OCI-LY1 (cell line): ENCODE measurements around the gene ZNF613.

Experiments used
- H2AFZ ChIP-seq: fragments of 200-600 bp; sonication (generic), shearing (Covaris generic); 2 replicates; pipeline ENCODE4 v1.6.0; 2014; ENCODE audit warnings: antibody characterized with exemption, mild to moderate bottlenecking, low read length
- H3F3A ChIP-seq: fragments of 200-600 bp; sonication (generic), shearing (Covaris generic); 2 replicates; pipeline ENCODE4 v1.6.0; 2014; ENCODE audit warnings: mild to moderate bottlenecking, antibody characterized with exemption, low read length, moderate library complexity; ENCODE audit not compliant: insufficient read depth
- H3K27ac ChIP-seq: fragments of 200-600 bp; sonication (generic); 2 replicates; pipeline ENCODE4 v1.5.1; 2014; ENCODE audit warnings: low read length, mixed run types, mild to moderate bottlenecking, low read depth; ENCODE audit not compliant: poor library complexity, severe bottlenecking
- H3K27me3 ChIP-seq: fragments of 200-600 bp; sonication (generic); 2 replicates; pipeline ENCODE4 v1.6.0; 2014; ENCODE audit warnings: antibody characterized with exemption, mild to moderate bottlenecking, low read length, moderate library complexity; ENCODE audit not compliant: insufficient read depth
- H3K36me3 ChIP-seq: fragments of 200-600 bp; sonication (generic); 2 replicates; pipeline ENCODE4 v1.6.1; 2014; ENCODE audit warnings: mild to moderate bottlenecking, antibody characterized with exemption, low read length, moderate library complexity, mixed read lengths; ENCODE audit not compliant: insufficient read depth
- H3K4me1 ChIP-seq: fragments of 200-600 bp; sonication (generic); 2 replicates; pipeline ENCODE4 v1.5.1; 2014; ENCODE audit warnings: mild to moderate bottlenecking, low read length, moderate library complexity; ENCODE audit not compliant: insufficient read depth, severe bottlenecking
- H3K4me2 ChIP-seq: fragments of 200-600 bp; sonication (generic), shearing (Covaris generic); 2 replicates; pipeline ENCODE4 v1.6.1; 2014; ENCODE audit warnings: low read length
- H3K4me3 ChIP-seq: fragments of 200-600 bp; sonication (generic); 2 replicates; pipeline ENCODE4 v1.5.1; 2014; ENCODE audit warnings: low read length, low read depth, mild to moderate bottlenecking, mixed read lengths; ENCODE audit not compliant: poor library complexity, severe bottlenecking
- H3K79me2 ChIP-seq: fragments of 200-600 bp; shearing (Covaris generic); 2 replicates; pipeline ENCODE4 v1.6.1; 2016; ENCODE audit warnings: mixed run types, low read length, mixed read lengths; ENCODE audit not compliant: insufficient read depth
- H3K9ac ChIP-seq: fragments of 200-600 bp; sonication (generic), shearing (Covaris generic); 2 replicates; pipeline ENCODE4 v1.6.1; 2014; ENCODE audit warnings: mild to moderate bottlenecking, low read length, mixed read lengths
- H3K9me2 ChIP-seq: fragments of 200-600 bp; sonication (generic), shearing (Covaris generic); 2 replicates; pipeline ENCODE4 v1.6.1; 2014; ENCODE audit warnings: low read depth, mild to moderate bottlenecking, low read length, mixed read lengths
- H3K9me3 ChIP-seq: fragments of 200-600 bp; shearing (Covaris generic); 2 replicates; pipeline ENCODE4 v1.6.1; 2014; ENCODE audit warnings: low read length, mixed read lengths
- H4K20me1 ChIP-seq: fragments of 200-600 bp; sonication (generic), shearing (Covaris generic); 2 replicates; pipeline ENCODE4 v1.6.0; 2016; ENCODE audit warnings: mild to moderate bottlenecking, low read length; ENCODE audit not compliant: insufficient read depth
- EZH2 ChIP-seq: fragments of 200-600 bp; sonication (generic), shearing (Covaris generic); IDR thresholded peaks from 2 replicates; pipeline ENCODE4 v1.8.0; 2017; ENCODE audit warnings: borderline replicate concordance, mixed run types, mild to moderate bottlenecking, antibody characterized with exemption, low read length, moderate library complexity, mixed read lengths
- TF ChIP-seq, protein P1 (sequence below): fragments of 200-600 bp; sonication (generic), shearing (Covaris generic); IDR thresholded peaks from 2 replicates; pipeline ENCODE4 v1.5.1; 2017; ENCODE audit warnings: mild to moderate bottlenecking, antibody characterized with exemption, low read length, moderate library complexity, mixed read lengths

The ZNF613 gene

DNA sequence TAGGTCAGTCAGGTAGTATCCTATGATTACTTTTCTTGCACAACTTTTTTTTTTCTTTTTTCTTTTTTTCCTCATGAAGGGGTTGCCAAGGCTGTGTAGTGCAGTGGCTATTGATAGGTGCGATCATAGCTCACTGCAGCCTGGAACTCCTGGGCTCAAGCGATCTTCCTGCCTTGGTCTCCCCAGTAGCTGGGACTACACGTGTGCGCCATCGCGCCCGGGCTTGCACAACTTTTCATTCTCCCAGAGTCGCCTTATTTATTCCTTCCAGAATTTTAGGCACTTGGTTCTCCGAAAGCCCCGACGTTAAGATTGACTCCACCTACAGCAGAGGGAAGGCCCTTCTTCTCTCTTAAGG lies 867 bp upstream of the ZNF613 start:
- peaks cover 23% of the 10 kb centered on the region for H3K9me3 ChIP-seq
- H3K27ac ChIP-seq: no peak overlapping the region
- TF ChIP-seq, protein P1, sequence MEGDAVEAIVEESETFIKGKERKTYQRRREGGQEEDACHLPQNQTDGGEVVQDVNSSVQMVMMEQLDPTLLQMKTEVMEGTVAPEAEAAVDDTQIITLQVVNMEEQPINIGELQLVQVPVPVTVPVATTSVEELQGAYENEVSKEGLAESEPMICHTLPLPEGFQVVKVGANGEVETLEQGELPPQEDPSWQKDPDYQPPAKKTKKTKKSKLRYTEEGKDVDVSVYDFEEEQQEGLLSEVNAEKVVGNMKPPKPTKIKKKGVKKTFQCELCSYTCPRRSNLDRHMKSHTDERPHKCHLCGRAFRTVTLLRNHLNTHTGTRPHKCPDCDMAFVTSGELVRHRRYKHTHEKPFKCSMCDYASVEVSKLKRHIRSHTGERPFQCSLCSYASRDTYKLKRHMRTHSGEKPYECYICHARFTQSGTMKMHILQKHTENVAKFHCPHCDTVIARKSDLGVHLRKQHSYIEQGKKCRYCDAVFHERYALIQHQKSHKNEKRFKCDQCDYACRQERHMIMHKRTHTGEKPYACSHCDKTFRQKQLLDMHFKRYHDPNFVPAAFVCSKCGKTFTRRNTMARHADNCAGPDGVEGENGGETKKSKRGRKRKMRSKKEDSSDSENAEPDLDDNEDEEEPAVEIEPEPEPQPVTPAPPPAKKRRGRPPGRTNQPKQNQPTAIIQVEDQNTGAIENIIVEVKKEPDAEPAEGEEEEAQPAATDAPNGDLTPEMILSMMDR: no peak
- no peak for TF ChIP-seq EZH2
- H3K27me3 ChIP-seq: no peaks in the 10 kb centered on the region
- peaks cover 26% of the 10 kb centered on the region for H3K36me3 ChIP-seq
- no peaks in the 10 kb centered on the region for H4K20me1 ChIP-seq
- peaks cover 13% of the 10 kb centered on the region for H3K4me1 ChIP-seq
- H3K9ac ChIP-seq: no peak overlapping the region; the same call in 1 of the 2 replicates
- peak overlapping the region; percentile 83 for H3K4me3 ChIP-seq
- H3K9me2 ChIP-seq: no peaks in the 10 kb centered on the region
- H3F3A ChIP-seq: no peaks in the 10 kb centered on the region; the same call in 1 of the 2 replicates
- peak overlapping the region; percentile 50; the same call in 1 of the 2 replicates for H2AFZ ChIP-seq
- peak overlapping the region; percentile 72 for H3K4me2 ChIP-seq
- no peaks in the 10 kb centered on the region for H3K79me2 ChIP-seq

DNA sequence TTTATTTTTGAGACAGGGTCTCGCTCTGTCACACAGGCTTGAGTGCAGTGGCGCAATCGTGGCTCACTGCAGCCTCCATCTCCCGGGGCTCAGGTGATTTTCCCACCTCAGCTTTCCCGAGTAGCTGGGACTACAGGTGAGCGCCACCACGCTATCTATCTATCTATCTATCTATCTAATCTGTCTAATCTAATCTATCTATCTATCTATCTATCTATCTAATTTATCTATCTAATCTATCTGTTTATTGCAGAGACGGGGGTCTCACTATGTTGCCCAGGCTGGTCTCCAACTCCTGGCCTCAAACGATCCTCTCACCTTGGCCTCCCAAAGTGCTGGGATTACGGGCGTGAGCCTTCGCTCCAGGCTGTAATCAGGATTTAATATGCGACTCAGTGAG lies 587 bp downstream of the ZNF613 start:
- Histone ChIP-seq H3K4me1 (peaks cover 13% of the 10 kb centered on the region), H4K20me1 (no peaks in the 10 kb centered on the region), H3K4me3 (peak overlapping the region; percentile 83), H3F3A (no peaks in the 10 kb centered on the region; the same call in 1 of the 2 replicates), H3K9me3 (peaks cover 16% of the 10 kb centered on the region), H3K27ac (no peak overlapping the region), H3K4me2 (peak overlapping the region; percentile 72), H3K27me3 (no peaks in the 10 kb centered on the region), H3K9me2 (no peaks in the 10 kb centered on the region), H2AFZ (no peak overlapping the region; the same call in 1 of the 2 replicates), H3K36me3 (peaks cover 41% of the 10 kb centered on the region), H3K79me2 (no peaks in the 10 kb centered on the region), H3K9ac (peak overlapping the region; percentile 93)
- TF ChIP-seq, protein P1: no peak
- no peak for TF ChIP-seq EZH2

DNA sequence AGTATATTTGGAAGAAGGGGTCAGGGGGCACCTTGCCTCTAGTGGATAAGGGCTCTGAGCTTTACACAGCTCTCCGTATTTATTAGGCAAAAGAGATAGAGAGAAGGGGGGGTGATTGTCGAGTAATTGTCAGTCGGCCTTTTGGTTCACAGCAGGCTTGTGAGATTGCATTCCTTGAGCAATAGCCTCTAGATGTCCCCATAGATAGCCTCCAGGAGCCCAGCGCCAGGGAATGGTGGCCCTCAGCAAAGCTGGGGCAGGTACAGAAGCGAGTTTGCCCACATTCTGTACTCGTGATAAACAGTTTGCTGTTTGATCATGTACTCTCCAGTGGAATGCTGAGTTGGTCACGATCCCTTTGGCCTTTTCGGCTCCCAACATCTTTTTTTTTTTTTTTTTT lies 4.6 kb downstream of the ZNF613 start:
- H3K4me2 ChIP-seq: no peak overlapping the region
- no peak overlapping the region for H3K27ac ChIP-seq
- H4K20me1 ChIP-seq: no peaks in the 10 kb centered on the region
- peaks cover 8% of the 10 kb centered on the region for H3K4me1 ChIP-seq
- peaks cover 81% of the 10 kb centered on the region for H3K36me3 ChIP-seq
- H3K4me3 ChIP-seq: no peak overlapping the region
- no peaks in the 10 kb centered on the region for H3K79me2 ChIP-seq
- no peak overlapping the region for H2AFZ ChIP-seq
- peaks cover 21% of the 10 kb centered on the region for H3K9me3 ChIP-seq
- no peaks in the 10 kb centered on the region; the same call in 1 of the 2 replicates for H3F3A ChIP-seq
- H3K27me3 ChIP-seq: no peaks in the 10 kb centered on the region
- H3K9ac ChIP-seq: no peak overlapping the region
- TF ChIP-seq, protein P1: no peak
- TF ChIP-seq EZH2: no peak
- H3K9me2 ChIP-seq: no peaks in the 10 kb centered on the region
